BLaER1 (cell line): ENCODE results near the gene TBL3.

Source experiments
- H3K27ac ChIP-seq: shearing (Covaris generic); formaldehyde crosslinking; 2 replicates; pipeline ENCODE4 v1.8.1; 2022
- H3K27me3 ChIP-seq: shearing (Covaris generic); formaldehyde crosslinking; 2 replicates; pipeline ENCODE4 v1.8.1; 2022
- H3K36me3 ChIP-seq: shearing (Covaris generic); formaldehyde crosslinking; 2 replicates; pipeline ENCODE4 v1.8.1; 2022
- H3K4me1 ChIP-seq: shearing (Covaris generic); formaldehyde crosslinking; 2 replicates; pipeline ENCODE4 v1.8.1; 2022
- H3K4me2 ChIP-seq: shearing (Covaris generic); formaldehyde crosslinking; 2 replicates; pipeline ENCODE4 v1.8.1; 2022
- H3K4me3 ChIP-seq: shearing (Covaris generic); formaldehyde crosslinking; 2 replicates; pipeline ENCODE4 v1.8.1; 2022
- H3K9ac ChIP-seq: shearing (Covaris generic); formaldehyde crosslinking; 2 replicates; pipeline ENCODE4 v1.8.1; 2022
- H3K9me3 ChIP-seq: shearing (Covaris generic); formaldehyde crosslinking; 2 replicates; pipeline ENCODE4 v1.8.1; 2022
- H4K20me1 ChIP-seq: shearing (Covaris generic); formaldehyde crosslinking; 2 replicates; pipeline ENCODE4 v1.8.1; 2022
- Cebpa-rat ChIP-seq: shearing (Covaris generic); IDR thresholded peaks from 2 replicates; pipeline ENCODE4 v1.8.1; 2022

The TBL3 gene

DNA sequence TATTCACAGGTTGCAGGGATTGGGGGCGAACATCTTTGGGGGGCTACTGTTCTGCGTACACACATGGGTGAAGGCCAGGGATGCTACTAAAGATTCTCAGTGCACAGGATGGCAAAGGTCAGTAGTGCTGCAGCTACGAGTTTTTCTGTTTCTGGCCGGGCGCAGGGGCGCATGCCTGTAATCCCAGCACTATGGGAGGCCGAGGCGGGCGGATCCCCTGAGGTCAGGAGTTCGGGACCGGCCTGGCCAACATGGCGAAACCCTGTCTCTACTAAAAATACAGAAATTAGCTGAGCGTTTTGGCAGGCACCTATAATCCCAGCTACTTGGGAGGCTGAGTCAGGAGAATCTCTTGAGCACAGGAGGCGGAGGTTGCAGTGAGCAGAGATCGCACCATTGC is 41.7 kb downstream of the TBL3 start:
- H3K27ac ChIP-seq, result no peak overlapping the region
- no peaks in the 10 kb centered on the region for H3K9me3 ChIP-seq
- H3K9ac ChIP-seq, result no peak overlapping the region
- no peak for TF ChIP-seq Cebpa-rat
- H3K27me3 ChIP-seq, result peaks cover 9% of the 10 kb centered on the region; the same call in 1 of the 2 replicates
- no peak overlapping the region for H3K4me3 ChIP-seq
- H4K20me1 ChIP-seq, result peaks cover 9% of the 10 kb centered on the region
- no peak overlapping the region for H3K4me2 ChIP-seq
- H3K4me1 ChIP-seq, result peaks cover 28% of the 10 kb centered on the region
- H3K36me3 ChIP-seq, result no peaks in the 10 kb centered on the region

GRCh38 chr16:2015117-2015946 is 43.5 kb downstream of the TBL3 start:
- peaks cover 36% of the 10 kb centered on the region for H3K4me1 ChIP-seq
- no peaks in the 10 kb centered on the region for H3K9me3 ChIP-seq
- 0 out of 2 replicates have a peak, but pooled peaks cover 6% of the 10 kb centered on the region for H4K20me1 ChIP-seq
- H3K9ac ChIP-seq, result 0 out of 2 replicates have a peak overlapping the region, but pooled peaks have one; percentile 2
- TF ChIP-seq Cebpa-rat, result no peak
- no peak overlapping the region for H3K4me3 ChIP-seq
- 0 out of 2 replicates have a peak overlapping the region, but pooled peaks have one; percentile 33 for H3K4me2 ChIP-seq
- H3K27me3 ChIP-seq, result peaks cover 27% of the 10 kb centered on the region
- no peak overlapping the region for H3K27ac ChIP-seq
- H3K36me3 ChIP-seq, result no peaks in the 10 kb centered on the region

GRCh38 chr16:2015947-2016208 is 44.0 kb downstream of the TBL3 start:
- H3K4me2 ChIP-seq, result peak overlapping the region; percentile 33; the same call in 1 of the 2 replicates
- 0 out of 2 replicates have a peak, but pooled peaks cover 6% of the 10 kb centered on the region for H4K20me1 ChIP-seq
- no peak for TF ChIP-seq Cebpa-rat
- H3K27me3 ChIP-seq, result peaks cover 32% of the 10 kb centered on the region
- H3K4me1 ChIP-seq, result peaks cover 36% of the 10 kb centered on the region
- no peak overlapping the region for H3K27ac ChIP-seq
- no peak overlapping the region for H3K4me3 ChIP-seq
- 0 out of 2 replicates have a peak overlapping the region, but pooled peaks have one; percentile 2 for H3K9ac ChIP-seq
- H3K36me3 ChIP-seq, result no peaks in the 10 kb centered on the region
- H3K9me3 ChIP-seq, result no peaks in the 10 kb centered on the region

GRCh38 chr16:2016407-2016922 is 44.6 kb downstream of the TBL3 start:
- peaks cover 38% of the 10 kb centered on the region for H3K27me3 ChIP-seq
- no peak for TF ChIP-seq Cebpa-rat
- H3K4me1 ChIP-seq, result peaks cover 36% of the 10 kb centered on the region
- H3K36me3 ChIP-seq, result no peaks in the 10 kb centered on the region
- H4K20me1 ChIP-seq, result 0 out of 2 replicates have a peak, but pooled peaks cover 6% of the 10 kb centered on the region
- H3K9ac ChIP-seq, result no peak overlapping the region
- H3K27ac ChIP-seq, result no peak overlapping the region
- no peaks in the 10 kb centered on the region for H3K9me3 ChIP-seq
- peak overlapping the region; percentile 33; the same call in 1 of the 2 replicates for H3K4me2 ChIP-seq
- no peak overlapping the region for H3K4me3 ChIP-seq

DNA sequence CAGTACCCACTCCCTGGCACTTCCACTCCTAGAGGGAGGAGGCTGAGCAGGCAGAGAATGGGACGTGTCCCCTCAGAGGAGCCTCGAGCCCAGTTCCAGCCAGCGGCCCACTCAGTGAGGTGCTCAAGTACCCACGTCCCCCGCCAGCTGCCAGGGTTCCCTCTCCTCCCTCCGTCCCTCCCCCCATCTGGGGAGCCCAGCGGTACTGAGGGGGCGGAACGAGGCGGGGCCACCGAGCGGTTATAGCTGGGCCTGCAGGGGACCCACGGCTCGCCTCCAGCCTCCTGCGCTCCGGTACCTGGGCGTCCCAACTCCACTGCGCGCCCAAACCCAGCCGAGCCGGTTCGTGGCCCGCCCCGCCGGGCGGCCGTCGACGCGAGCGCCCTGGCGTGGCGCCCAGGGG is 47.7 kb downstream of the TBL3 start, which contains the start of gene NPW:
Gene NPW (plus strand): TSS at position 268 of the 403 bp plus-strand sequence.
- TF ChIP-seq Cebpa-rat, result no peak
- H3K9me3 ChIP-seq, result no peaks in the 10 kb centered on the region
- peak within 1 kb of the TSS; percentile 75 for H3K4me2 ChIP-seq
- no peaks in the 10 kb centered on the region for H3K36me3 ChIP-seq
- H3K27me3 ChIP-seq, result peaks cover 45% of the 10 kb centered on the region
- H4K20me1 ChIP-seq, result 0 out of 2 replicates have a peak, but pooled peaks cover 6% of the 10 kb centered on the region
- peaks cover 56% of the 10 kb centered on the region for H3K4me1 ChIP-seq
- H3K9ac ChIP-seq, result peak within 1 kb of the TSS; percentile 66
- H3K27ac ChIP-seq, result peak within 1 kb of the TSS; percentile 61; the same call in 1 of the 2 replicates
- H3K4me3 ChIP-seq, result peak within 1 kb of the TSS; percentile 60

- no peaks in the 10 kb centered on the region for H3K9me3 ChIP-seq
- 0 out of 2 replicates have a peak, but pooled peaks cover 6% of the 10 kb centered on the region for H4K20me1 ChIP-seq
- H3K4me1 ChIP-seq, result peaks cover 56% of the 10 kb centered on the region
- no peaks in the 10 kb centered on the region for H3K36me3 ChIP-seq
- H3K4me2 ChIP-seq, result peak overlapping the region; percentile 75
- peak overlapping the region; percentile 61; the same call in 1 of the 2 replicates for H3K27ac ChIP-seq
- no peak for TF ChIP-seq Cebpa-rat
- peak overlapping the region; percentile 60 for H3K4me3 ChIP-seq
- H3K9ac ChIP-seq, result peak overlapping the region; percentile 66
- H3K27me3 ChIP-seq, result peaks cover 49% of the 10 kb centered on the region
Measured at GRCh38 chr16:2019921-2020831, 48.3 kb downstream of the TBL3 start.

DNA sequence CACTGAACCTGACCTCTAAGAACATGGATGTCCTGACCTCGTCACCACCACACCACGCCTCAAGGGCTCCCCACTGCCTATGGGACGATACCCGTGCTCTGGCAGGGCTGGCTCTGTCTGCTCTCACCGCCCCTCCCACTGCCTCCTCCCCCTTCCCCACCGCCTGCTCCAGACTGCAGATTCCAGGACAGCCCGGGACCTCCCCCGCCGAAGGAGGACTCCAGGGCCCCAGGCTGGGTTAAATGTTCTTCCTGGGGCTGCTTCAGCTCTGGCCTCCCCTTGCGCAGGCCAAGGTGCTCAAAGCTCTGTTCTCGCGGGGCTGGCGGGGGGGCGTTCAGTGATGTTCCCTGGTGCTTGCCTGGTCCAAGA is 50.9 kb downstream of the TBL3 start:
- H3K4me1 ChIP-seq, result peaks cover 51% of the 10 kb centered on the region
- H3K27ac ChIP-seq, result no peak overlapping the region; the same call in 1 of the 2 replicates

GRCh38 chr16:2023092-2024031 is 51.5 kb downstream of the TBL3 start:
- H3K9ac ChIP-seq, result peak overlapping the region; percentile 66; the same call in 1 of the 2 replicates
- H3K27me3 ChIP-seq, result peaks cover 74% of the 10 kb centered on the region
- H3K27ac ChIP-seq, result peak overlapping the region; percentile 52; the same call in 1 of the 2 replicates
- no peaks in the 10 kb centered on the region for H3K36me3 ChIP-seq
- peak overlapping the region; percentile 56 for H3K4me3 ChIP-seq
- peaks cover 58% of the 10 kb centered on the region for H3K4me1 ChIP-seq
- H3K9me3 ChIP-seq, result no peaks in the 10 kb centered on the region
- peak overlapping the region; percentile 85 for H3K4me2 ChIP-seq
- TF ChIP-seq Cebpa-rat, result no peak
- H4K20me1 ChIP-seq, result peaks cover 16% of the 10 kb centered on the region

More for the DNA sequence above, 50.9 kb downstream of the TBL3 start:
- TF ChIP-seq Cebpa-rat, result no peak
- H3K9me3 ChIP-seq, result no peaks in the 10 kb centered on the region
- H3K27me3 ChIP-seq, result peaks cover 74% of the 10 kb centered on the region
- H4K20me1 ChIP-seq, result peaks cover 9% of the 10 kb centered on the region
- peak overlapping the region; percentile 66; the same call in 1 of the 2 replicates for H3K9ac ChIP-seq
- H3K4me2 ChIP-seq, result peak overlapping the region; percentile 85
- H3K4me3 ChIP-seq, result peak overlapping the region; percentile 56
- no peaks in the 10 kb centered on the region for H3K36me3 ChIP-seq
